GM21390 (cell line): ENCODE data around the gene ELMO3.

Experiments
- ATAC-seq: cut with Tn5 transposase; IDR thresholded peaks from one replicate; pipeline ENCODE4 v1.9.1; 2021; ENCODE audit not compliant: unreplicated experiment

The ELMO3 gene

GRCh38 chr16:67179421-67180080 lies 19.4 kb upstream of the ELMO3 start:
- ATAC-seq: no peak

GRCh38 chr16:67180166-67180565 lies 18.8 kb upstream of the ELMO3 start:
- no peak for ATAC-seq

- no peak for ATAC-seq
These were observed 17.6 kb upstream of the ELMO3 start for GRCh38 chr16:67181346-67181745.

GRCh38 chr16:67182288-67182687 lies 16.6 kb upstream of the ELMO3 start:
- no peak for ATAC-seq

GRCh38 chr16:67183284-67183626 lies 15.7 kb upstream of the ELMO3 start:
- ATAC-seq: no peak

GRCh38 chr16:67183627-67184452 lies 15.1 kb upstream of the ELMO3 start, which contains the start of gene MATCAP1:
Gene MATCAP1, minus strand, starts transcription at chr16:67183963. Its CDS starts 3,353 bp downstream, at chr16:67180610.
- ATAC-seq: peak; percentile 87

GRCh38 chr16:67184453-67184994 lies 14.4 kb upstream of the ELMO3 start:
- ATAC-seq: no peak

- ATAC-seq: no peak
These were observed 13.8 kb upstream of the ELMO3 start for GRCh38 chr16:67184995-67185650.

- ATAC-seq: no peak
These were observed 13.2 kb upstream of the ELMO3 start for GRCh38 chr16:67185651-67186134.

GRCh38 chr16:67186550-67186950 lies 12.4 kb upstream of the ELMO3 start:
- ATAC-seq: no peak

- no peak for ATAC-seq
These were observed 11.6 kb upstream of the ELMO3 start for GRCh38 chr16:67187175-67187890.

- ATAC-seq: no peak
These were observed 10.6 kb upstream of the ELMO3 start for GRCh38 chr16:67188323-67188722.

- ATAC-seq: no peak
These were observed 10.1 kb upstream of the ELMO3 start for GRCh38 chr16:67188798-67189197.

- ATAC-seq: no peak
These were observed 8.9 kb upstream of the ELMO3 start, which contains the start of gene EXOC3L1 for GRCh38 chr16:67190041-67190440. Gene EXOC3L1, minus strand, starts transcription at chr16:67190136. Its CDS starts 460 bp downstream, at chr16:67189676.

- no peak for ATAC-seq
These were observed 8.2 kb upstream of the ELMO3 start for GRCh38 chr16:67190448-67191399.

- peak; percentile 8 for ATAC-seq
These were observed 7.4 kb upstream of the ELMO3 start for GRCh38 chr16:67191411-67191994.

GRCh38 chr16:67191995-67192681 lies 6.8 kb upstream of the ELMO3 start, which contains the start of gene E2F4:
Gene E2F4, plus strand, starts transcription at chr16:67192155. Its CDS starts 73 bp downstream, at chr16:67192228.
- ATAC-seq: peak; percentile 79

- ATAC-seq: no peak
These were observed 6.1 kb upstream of the ELMO3 start for GRCh38 chr16:67192781-67193361.
